Suprapubic skin (tissue), 3 donors: ENCODE measurements around the gene BRINP2.

Experiments used
- POLR2A ChIP-seq, 2 donors: fragments of 450-650 bp; IDR thresholded peaks; one replicate each; pipeline ENCODE4 v1.6.1; 2017; ENCODE audit warnings: antibody characterized with exemption in 2 of 2, mild to moderate bottlenecking in 2 of 2, moderate library complexity in 2 of 2
- TF ChIP-seq, protein P1 (sequence below), 2 donors: fragments of 200-600 bp in 1 of 2; fragments of 450-650 bp in 1 of 2; sonication (generic) in 1 of 2; IDR thresholded peaks; one replicate each; pipeline ENCODE4 v1.5.1; 2016 to 2019; ENCODE audit warnings: antibody characterized with exemption in 2 of 2, mild to moderate bottlenecking in 1 of 2, moderate library complexity in 1 of 2

DNA sequence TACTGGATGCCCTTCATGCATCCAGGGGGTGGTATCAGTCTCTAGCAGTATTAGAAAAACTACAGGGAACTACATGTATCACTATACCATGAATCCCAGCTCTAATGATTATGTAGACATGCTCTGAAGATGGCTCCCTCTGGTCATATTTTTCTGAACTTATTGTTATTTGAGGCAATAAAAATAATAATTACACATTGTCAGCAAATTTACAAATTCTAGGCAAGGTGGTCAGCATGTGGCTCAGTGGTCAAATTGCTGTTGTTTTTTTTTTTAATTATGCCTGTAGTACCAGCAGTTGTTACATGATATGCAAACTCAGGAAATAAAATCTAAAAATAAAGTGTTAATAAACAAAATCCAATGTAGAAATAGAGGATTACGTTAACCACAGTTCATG is 28.7 kb upstream of the BRINP2 start:
- TF ChIP-seq POLR2A (IDR thresholded peaks at IDR 0.05) = no peak
- TF ChIP-seq, protein P1, sequence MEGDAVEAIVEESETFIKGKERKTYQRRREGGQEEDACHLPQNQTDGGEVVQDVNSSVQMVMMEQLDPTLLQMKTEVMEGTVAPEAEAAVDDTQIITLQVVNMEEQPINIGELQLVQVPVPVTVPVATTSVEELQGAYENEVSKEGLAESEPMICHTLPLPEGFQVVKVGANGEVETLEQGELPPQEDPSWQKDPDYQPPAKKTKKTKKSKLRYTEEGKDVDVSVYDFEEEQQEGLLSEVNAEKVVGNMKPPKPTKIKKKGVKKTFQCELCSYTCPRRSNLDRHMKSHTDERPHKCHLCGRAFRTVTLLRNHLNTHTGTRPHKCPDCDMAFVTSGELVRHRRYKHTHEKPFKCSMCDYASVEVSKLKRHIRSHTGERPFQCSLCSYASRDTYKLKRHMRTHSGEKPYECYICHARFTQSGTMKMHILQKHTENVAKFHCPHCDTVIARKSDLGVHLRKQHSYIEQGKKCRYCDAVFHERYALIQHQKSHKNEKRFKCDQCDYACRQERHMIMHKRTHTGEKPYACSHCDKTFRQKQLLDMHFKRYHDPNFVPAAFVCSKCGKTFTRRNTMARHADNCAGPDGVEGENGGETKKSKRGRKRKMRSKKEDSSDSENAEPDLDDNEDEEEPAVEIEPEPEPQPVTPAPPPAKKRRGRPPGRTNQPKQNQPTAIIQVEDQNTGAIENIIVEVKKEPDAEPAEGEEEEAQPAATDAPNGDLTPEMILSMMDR (IDR thresholded peaks at IDR 0.05) = no peak
